H9 (cell line): ENCODE data around the gene WDR12. TPM values are rescaled to one million over a fixed set of nuclear protein-coding genes. Genes with fewer than 3 reads are reported as not detected.

Experiments used
- DNase-seq: peaks from one replicate; pipeline ENCODE4 v3.0.0-alpha.2; 2017
- H2AFZ ChIP-seq: one replicate; pipeline ENCODE4 v1.6.1; 2013; ENCODE audit warnings: mild to moderate bottlenecking, low read length, control low read depth, moderate library complexity
- H2AK5ac ChIP-seq: 2 replicates; pipeline ENCODE4 v1.6.1; 2013; ENCODE audit warnings: low read length, control low read depth, mixed read lengths; ENCODE audit not compliant: insufficient read length
- H2BK120ac ChIP-seq: one replicate; pipeline ENCODE4 v1.6.1; 2013; ENCODE audit warnings: low read depth, mild to moderate bottlenecking, low read length, control low read depth, inconsistent platforms; ENCODE audit not compliant: poor library complexity, severe bottlenecking
- H2BK12ac ChIP-seq: 2 replicates; pipeline ENCODE4 v1.6.1; 2013; ENCODE audit warnings: low read length, control low read depth, mixed read lengths, low read depth; ENCODE audit not compliant: insufficient read length
- H2BK15ac ChIP-seq: 2 replicates; pipeline ENCODE4 v1.6.1; 2013; ENCODE audit warnings: low read depth, low read length, control low read depth
- H2BK20ac ChIP-seq: one replicate; pipeline ENCODE4 v1.6.1; 2013; ENCODE audit warnings: low read depth, mild to moderate bottlenecking, low read length, control low read depth, inconsistent platforms; ENCODE audit not compliant: poor library complexity, severe bottlenecking
- H2BK5ac ChIP-seq: 2 replicates; pipeline ENCODE4 v1.6.1; 2013; ENCODE audit warnings: low read length, control low read depth, mixed read lengths; ENCODE audit not compliant: insufficient read length
- H3K14ac ChIP-seq: 2 replicates; pipeline ENCODE4 v1.6.1; 2013; ENCODE audit warnings: low read length, control low read depth; ENCODE audit not compliant: insufficient read depth
- H3K18ac ChIP-seq: 2 replicates; pipeline ENCODE4 v1.6.1; 2013; ENCODE audit warnings: low read depth, mild to moderate bottlenecking, mixed read lengths, low read length, control low read depth; ENCODE audit not compliant: insufficient read length
- H3K23ac ChIP-seq: 2 replicates; pipeline ENCODE4 v1.6.1; 2013; ENCODE audit warnings: low read length, control low read depth, mixed read lengths, low read depth; ENCODE audit not compliant: insufficient read length
- H3K23me2 ChIP-seq: 2 replicates; pipeline ENCODE4 v1.6.1; 2013; ENCODE audit warnings: low read depth, mild to moderate bottlenecking, mixed read lengths, low read length, control low read depth; ENCODE audit not compliant: insufficient read length, poor library complexity, severe bottlenecking
- H3K27ac ChIP-seq: 2 replicates; pipeline ENCODE4 v1.5.1; 2013; ENCODE audit warnings: low read length, control low read depth, mixed read lengths, low read depth; ENCODE audit not compliant: insufficient read length
- H3K27me3 ChIP-seq: 2 replicates; pipeline ENCODE4 v1.6.1; 2013; ENCODE audit warnings: low read length, control low read depth, inconsistent platforms; ENCODE audit not compliant: insufficient read depth
- H3K4ac ChIP-seq: 2 replicates; pipeline ENCODE4 v1.6.1; 2013; ENCODE audit warnings: low read depth, mild to moderate bottlenecking, control low read depth, inconsistent platforms, low read length, moderate library complexity
- H3K4me1 ChIP-seq: 2 replicates; pipeline ENCODE4 v1.6.1; 2013; ENCODE audit warnings: low read length, control low read depth, inconsistent platforms; ENCODE audit not compliant: insufficient read depth
- H3K4me2 ChIP-seq: 2 replicates; pipeline ENCODE4 v1.6.1; 2013; ENCODE audit warnings: low read length, control low read depth, mixed read lengths; ENCODE audit not compliant: insufficient read length, insufficient read depth
- H3K56ac ChIP-seq: 2 replicates; pipeline ENCODE4 v1.6.1; 2013; ENCODE audit warnings: low read depth, mild to moderate bottlenecking, mixed read lengths, low read length, control low read depth; ENCODE audit not compliant: insufficient read length
- H3K79me1 ChIP-seq: 2 replicates; pipeline ENCODE4 v1.6.1; 2013; ENCODE audit warnings: low read depth, mild to moderate bottlenecking, moderate library complexity, low read length, control low read depth, inconsistent platforms; ENCODE audit not compliant: insufficient read depth, poor library complexity, severe bottlenecking
- H3K79me2 ChIP-seq: 2 replicates; pipeline ENCODE4 v1.6.1; 2013; ENCODE audit warnings: low read length, control low read depth, inconsistent platforms; ENCODE audit not compliant: insufficient read depth
- H3K9ac ChIP-seq: 2 replicates; pipeline ENCODE4 v1.6.1; 2013; ENCODE audit warnings: low read length, control low read depth, mixed read lengths; ENCODE audit not compliant: insufficient read length; ENCODE audit errors: extremely low read depth
- H3K9me3 ChIP-seq: one replicate; pipeline ENCODE4 v1.6.1; 2013; ENCODE audit warnings: low read depth, low read length, inconsistent platforms; ENCODE audit not compliant: control insufficient read depth
- H3T11ph ChIP-seq: one replicate; pipeline ENCODE4 v1.6.1; 2013; ENCODE audit warnings: mild to moderate bottlenecking, low read length, control low read depth, inconsistent platforms
- H4K20me1 ChIP-seq: one replicate; pipeline ENCODE4 v1.6.1; 2013; ENCODE audit not compliant: control insufficient read depth, insufficient read length, insufficient read depth
- H4K5ac ChIP-seq: 2 replicates; pipeline ENCODE4 v1.6.1; 2013; ENCODE audit warnings: low read depth, mild to moderate bottlenecking, mixed read lengths, low read length, control low read depth; ENCODE audit not compliant: insufficient read length
- H4K8ac ChIP-seq: replicated peaks from 2 replicates; pipeline ENCODE4 v1.6.1; 2013; ENCODE audit warnings: low read length, control low read depth, mixed read lengths, low read depth; ENCODE audit not compliant: insufficient read length
- H4K91ac ChIP-seq: 2 replicates; pipeline ENCODE4 v1.6.1; 2013; ENCODE audit warnings: low read depth, mild to moderate bottlenecking, moderate library complexity, mixed read lengths, low read length, control low read depth; ENCODE audit not compliant: insufficient read length
- H3K27ac Mint-ChIP-seq, 3 experiments: 2 replicates in 2 of 3; 3 replicates in 1 of 3; pipeline ENCODE4 v1.8.0; 2020 to 2021; ENCODE audit warnings: mixed read lengths in 3 of 3, mild to moderate bottlenecking in 1 of 3, moderate library complexity in 1 of 3
- H3K27me3 Mint-ChIP-seq: 2 replicates; pipeline ENCODE4 v1.8.0; 2021; ENCODE audit warnings: low read depth, mild to moderate bottlenecking, moderate library complexity, mixed read lengths
- H3K36me3 Mint-ChIP-seq, 3 experiments: 2 replicates in 2 of 3; 3 replicates in 1 of 3; pipeline ENCODE4 v1.8.0; 2020 to 2021; ENCODE audit warnings: low read depth in 3 of 3, mixed read lengths in 3 of 3; ENCODE audit not compliant: insufficient read depth in 1 of 3
- H3K4me1 Mint-ChIP-seq, 2 experiments: 2 replicates each; pipeline ENCODE4 v1.8.0; 2020; ENCODE audit warnings: mixed read lengths in 2 of 2
- H3K4me3 Mint-ChIP-seq, 2 experiments: 2 replicates in 1 of 2; 3 replicates in 1 of 2; pipeline ENCODE4 v1.8.0; 2020 to 2021; ENCODE audit warnings: mild to moderate bottlenecking in 2 of 2, mixed read lengths in 2 of 2, moderate library complexity in 1 of 2
- H3K9me3 Mint-ChIP-seq, 2 experiments: 2 replicates in 1 of 2; 3 replicates in 1 of 2; pipeline ENCODE4 v1.8.0; 2020; ENCODE audit warnings: mild to moderate bottlenecking in 2 of 2, mixed read lengths in 2 of 2, moderate library complexity in 1 of 2
- CTCF ChIP-seq: fragments of 200-600 bp; sonication (generic); conservative IDR thresholded peaks from 3 replicates; pipeline ENCODE4 v1.8.0; 2021; ENCODE audit warnings: antibody characterized with exemption, mild to moderate bottlenecking
- total RNA-seq: library from RNA; stranded (reverse); gene quantifications from 2 replicates; pipeline ENCODE4 v1.2.1, GENCODE V29; 2021

Gene WDR12
- total RNA-seq, 1 experiment from 2014 or later = 129 TPM

DNA sequence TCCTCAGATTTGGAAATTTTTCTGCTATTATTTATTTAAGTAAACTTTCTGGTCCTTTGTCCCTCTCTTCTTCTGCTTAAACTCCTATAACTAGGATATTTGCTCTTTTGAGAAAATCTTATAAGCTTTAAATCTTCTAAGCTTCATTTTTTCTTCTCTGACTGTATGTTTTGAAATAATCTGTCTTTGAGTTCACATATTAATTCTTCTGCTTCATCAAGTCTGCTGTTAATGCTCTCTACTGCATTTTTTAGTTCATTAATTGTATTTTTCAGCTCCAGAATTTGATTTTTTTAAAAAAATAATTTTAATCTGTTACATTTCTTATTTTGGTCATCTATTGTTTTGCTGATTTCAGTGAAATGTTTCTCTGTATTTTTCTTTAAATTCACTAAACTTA, 68.8 kb downstream of the WDR12 start:
- Histone ChIP-seq H3K9ac (no peak overlapping the region), H2BK12ac (no peak overlapping the region), H2BK120ac (no peak overlapping the region), H3K4me2 (no peak overlapping the region), H3K27ac (no peak overlapping the region), H3T11ph (no peak overlapping the region), H2AFZ (no peak overlapping the region), H4K91ac (no peak overlapping the region), H4K8ac (no peak overlapping the region), H4K5ac (no peak overlapping the region), H3K23ac (no peak overlapping the region), H3K14ac (no peak overlapping the region), H2AK5ac (no peak overlapping the region), H4K20me1 (no peaks in the 10 kb centered on the region), H3K18ac (no peak overlapping the region), H3K4me1 (no peaks in the 10 kb centered on the region), H3K56ac (no peak overlapping the region), H3K27me3 (no peaks in the 10 kb centered on the region), H3K23me2 (no peaks in the 10 kb centered on the region), H3K79me1 (no peaks in the 10 kb centered on the region), H2BK20ac (no peak overlapping the region), H2BK15ac (no peak overlapping the region), H3K79me2 (no peaks in the 10 kb centered on the region), H3K9me3 (no peaks in the 10 kb centered on the region), H3K4ac (no peak overlapping the region), H2BK5ac (no peak overlapping the region)
- Mint-ChIP-seq H3K9me3 (peaks cover 5 to 10% of the 10 kb centered on the region in 2 experiments; a peak in 4 of 5 replicates), H3K4me1 (no peaks in the 10 kb centered on the region), H3K36me3 (peaks cover 0 to 1% (median 0%) of the 10 kb centered on the region in 3 experiments; a peak in 1 of 7 replicates), H3K27ac (no peak overlapping the region), H3K4me3 (no peak overlapping the region), H3K27me3 (no peaks in the 10 kb centered on the region; the same call in 1 of the 2 replicates)
- no peak for TF ChIP-seq CTCF
- no peak for DNase-seq
